HCEC 1CT (cell line): ENCODE results near the gene GRAMD1A.
"Not testable (repeated sequence)": the region's sequence is repeated elsewhere in the genome, so short reads cannot be mapped to it uniquely, and the experiment has no call there.

Experiments used
- DNase-seq: peaks from one replicate; pipeline ENCODE4 v3.0.0-alpha.2; 2017

GRAMD1A gene

DNA sequence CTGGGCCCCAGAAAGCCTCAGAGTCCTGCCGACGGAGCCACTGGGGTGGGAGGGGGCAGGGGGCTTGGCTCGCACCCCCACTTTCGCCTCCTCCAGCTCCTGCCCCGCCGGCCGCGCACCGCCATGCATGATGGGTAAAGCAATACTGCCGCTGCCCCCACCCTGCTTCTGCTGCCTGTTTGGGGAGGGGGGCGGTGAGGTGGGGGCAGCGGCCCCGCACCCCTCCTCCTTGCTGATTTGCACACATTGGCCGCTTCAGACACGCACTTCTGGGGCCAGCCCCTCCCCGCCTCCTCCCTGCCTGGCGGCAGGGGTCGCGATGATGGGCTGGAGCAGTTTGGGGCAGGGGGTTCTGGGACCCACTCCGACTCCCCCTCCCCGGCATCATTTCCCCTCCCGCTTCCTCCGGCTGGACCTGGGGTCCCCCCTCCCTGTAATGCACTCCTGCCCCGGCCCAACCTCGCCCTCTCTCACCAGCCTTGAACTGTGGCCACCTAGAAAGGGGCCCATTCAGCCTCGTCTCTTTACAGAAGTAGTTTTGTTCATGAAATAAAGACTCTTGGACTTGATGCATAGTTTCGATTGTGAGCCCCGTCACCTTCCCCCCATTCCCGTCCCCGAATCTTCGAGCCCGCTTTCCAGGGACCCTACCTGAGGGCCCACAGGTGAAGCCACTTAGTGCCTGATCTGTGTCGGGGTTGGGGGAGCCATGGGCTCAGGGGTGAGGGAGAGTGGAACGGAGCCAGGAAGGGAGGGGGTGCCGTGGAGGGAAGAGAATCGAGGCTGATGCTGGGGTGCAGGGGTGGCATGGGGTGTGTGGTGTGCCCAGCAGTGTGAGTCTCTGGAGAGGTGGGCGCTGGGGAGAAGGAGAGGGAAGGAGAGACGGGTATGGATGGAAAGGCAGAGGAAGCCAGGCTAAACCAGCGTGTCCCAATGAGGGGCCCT is 40.0 kb downstream of the GRAMD1A start:
- no peak for DNase-seq

- DNase-seq: no peak
Measured at GRCh38 chr19:35040826-35041547, 40.9 kb downstream of the GRAMD1A start.

- no peak for DNase-seq
Measured at GRCh38 chr19:35041548-35042055, 41.5 kb downstream of the GRAMD1A start, which contains the start of gene HPN. HPN (plus strand) TSS chr19:35041721; CDS start chr19:35042507, 786 bp downstream.

GRCh38 chr19:35042056-35042730 is 42.1 kb downstream of the GRAMD1A start:
- DNase-seq: no peak

- no peak for DNase-seq
Measured at GRCh38 chr19:35042954-35043604, 43.0 kb downstream of the GRAMD1A start.

- DNase-seq: no peak
Measured at GRCh38 chr19:35043906-35044305, 43.8 kb downstream of the GRAMD1A start.

DNA sequence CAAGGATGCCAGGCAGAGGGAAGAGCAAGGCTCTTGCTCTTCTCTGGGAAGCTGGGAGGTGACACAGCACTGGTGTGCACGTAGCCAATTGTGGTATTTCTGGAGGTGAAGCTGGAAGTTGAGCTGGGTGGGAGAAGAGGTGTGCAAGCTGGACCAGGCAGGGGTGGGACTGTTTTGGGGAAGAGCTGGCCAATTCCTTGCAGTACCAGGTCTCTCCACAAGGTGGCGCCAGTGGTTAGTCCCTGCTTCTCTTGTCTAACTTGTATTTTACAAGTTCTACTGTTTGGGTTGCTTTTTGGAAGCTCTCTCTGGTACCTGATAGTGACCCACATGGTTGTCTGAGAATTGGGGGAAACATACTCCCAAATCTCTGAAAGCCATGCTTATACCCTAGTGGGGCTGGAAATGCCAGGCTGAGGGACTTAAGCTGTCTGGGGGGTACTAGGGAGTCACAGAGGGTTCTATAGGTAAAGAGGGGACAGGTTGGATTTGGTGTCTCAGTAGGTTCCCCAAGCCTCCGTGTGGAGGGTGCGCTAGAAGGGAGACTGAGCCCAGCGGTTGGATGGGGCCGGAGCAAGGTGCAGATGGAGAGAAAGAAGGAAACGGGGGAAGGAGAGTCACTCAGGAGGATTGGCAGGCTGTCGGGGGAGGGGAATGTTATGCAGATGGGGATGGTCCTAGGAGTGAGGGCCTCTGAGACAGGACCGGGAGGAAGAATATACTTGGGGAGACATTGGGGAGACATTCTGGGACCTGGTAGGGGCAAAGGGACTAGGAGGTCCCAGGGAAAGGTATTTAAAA is 44.4 kb downstream of the GRAMD1A start:
- DNase-seq: peak; percentile 20

GRCh38 chr19:35045667-35046300 is 45.7 kb downstream of the GRAMD1A start:
- DNase-seq: peak; percentile 36

- no peak for DNase-seq
Measured at GRCh38 chr19:35046461-35046860, 46.3 kb downstream of the GRAMD1A start.

DNA sequence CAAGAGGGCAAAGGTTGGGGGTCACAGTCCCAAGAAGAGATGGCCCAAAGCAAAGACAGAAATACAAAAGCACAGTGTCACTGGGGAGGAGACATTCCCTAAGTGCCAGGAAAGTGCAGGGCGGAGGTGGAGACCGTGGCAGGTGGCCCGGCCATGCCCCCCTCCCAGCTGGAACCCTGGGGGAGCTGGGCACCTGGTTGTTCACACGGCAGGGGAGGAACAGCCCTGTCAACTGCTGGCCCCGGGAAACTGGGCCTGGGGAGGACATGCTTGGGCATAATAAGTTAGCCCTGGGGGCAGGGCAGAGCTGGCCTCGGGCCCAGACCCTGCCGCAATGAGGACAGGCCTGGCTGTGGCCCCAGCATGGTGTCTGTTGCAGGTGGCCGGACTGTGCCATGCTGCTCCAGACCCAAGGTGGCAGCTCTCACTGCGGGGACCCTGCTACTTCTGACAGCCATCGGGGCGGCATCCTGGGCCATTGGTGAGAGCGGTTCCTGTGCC is 48.8 kb downstream of the GRAMD1A start:
- no peak for DNase-seq

DNA sequence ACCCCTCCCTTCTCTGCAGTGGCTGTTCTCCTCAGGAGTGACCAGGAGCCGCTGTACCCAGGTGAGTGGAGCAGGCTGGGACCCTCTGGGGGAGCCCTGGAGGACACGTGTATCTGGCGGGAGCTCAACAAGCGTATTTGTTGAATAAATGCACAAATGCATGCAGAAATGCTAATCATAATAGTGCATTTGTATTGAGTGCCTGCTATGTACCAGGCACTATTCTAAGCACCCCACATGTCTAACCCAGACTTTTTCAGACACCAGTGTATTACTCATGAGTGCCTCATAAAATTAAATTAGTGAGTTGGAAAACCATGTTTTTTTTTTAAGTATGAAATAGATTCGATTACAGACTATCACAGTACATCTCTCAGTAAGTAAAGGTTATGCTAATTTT is 49.3 kb downstream of the GRAMD1A start:
- DNase-seq: no peak

DNA sequence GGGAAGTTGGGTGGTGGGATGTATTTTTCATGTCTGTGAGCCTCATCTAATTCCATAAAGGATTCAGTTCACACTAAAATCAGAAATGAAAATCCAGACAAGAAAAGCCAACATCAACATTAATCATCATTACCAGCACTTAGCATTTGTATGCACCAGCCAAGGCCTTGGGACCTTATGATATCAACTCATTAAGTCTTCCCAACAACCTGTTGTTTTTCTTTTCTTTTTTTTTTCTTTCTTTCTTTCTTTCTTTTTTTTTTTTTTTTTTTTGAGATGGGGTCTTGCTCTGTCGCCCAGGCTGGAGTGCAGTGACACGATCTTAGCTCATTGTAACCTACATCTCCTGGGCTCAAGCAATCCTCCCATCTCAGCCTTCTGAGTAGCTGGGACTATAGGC is 50.5 kb downstream of the GRAMD1A start:
- DNase-seq: not testable (repeated sequence)

DNA sequence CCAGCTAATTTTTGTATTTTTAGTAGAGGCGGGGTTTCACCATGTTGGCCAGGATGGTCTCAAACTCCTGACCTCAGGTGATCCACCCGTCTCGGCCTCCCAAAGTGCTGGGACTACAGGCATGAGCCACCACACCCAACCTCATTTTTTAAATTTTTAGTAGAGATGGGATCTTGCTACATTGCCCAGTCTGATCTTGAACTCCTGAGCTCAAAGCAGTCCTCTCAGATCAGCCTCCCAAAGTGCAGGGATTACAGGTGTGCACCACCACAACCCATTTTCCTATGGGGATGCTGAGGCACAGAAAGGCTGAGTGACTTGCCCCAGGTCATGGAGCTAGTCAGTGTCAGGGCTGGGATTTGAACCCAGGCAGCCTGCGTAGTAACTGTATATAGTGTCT is 51.1 kb downstream of the GRAMD1A start:
- not testable (repeated sequence) for DNase-seq

DNA sequence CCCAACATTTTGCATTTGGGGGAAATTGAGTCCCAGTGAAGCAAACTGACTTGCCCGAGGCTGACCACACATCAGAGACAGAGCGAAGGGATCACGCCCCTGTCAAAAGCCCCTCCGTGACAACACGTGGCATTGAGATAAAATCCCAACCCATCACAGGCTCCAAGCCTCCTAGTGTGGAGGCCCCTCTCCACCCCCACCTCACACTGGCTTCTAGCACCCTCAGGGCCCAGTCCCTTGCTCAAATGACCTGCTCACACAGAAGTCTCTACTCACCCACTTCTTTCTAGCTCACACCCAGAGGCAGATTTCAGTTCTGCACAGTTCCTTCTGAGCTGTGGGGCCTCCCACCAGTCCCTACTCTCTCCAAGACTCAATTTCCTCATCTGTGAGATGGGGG is 51.7 kb downstream of the GRAMD1A start:
- DNase-seq: no peak

DNA sequence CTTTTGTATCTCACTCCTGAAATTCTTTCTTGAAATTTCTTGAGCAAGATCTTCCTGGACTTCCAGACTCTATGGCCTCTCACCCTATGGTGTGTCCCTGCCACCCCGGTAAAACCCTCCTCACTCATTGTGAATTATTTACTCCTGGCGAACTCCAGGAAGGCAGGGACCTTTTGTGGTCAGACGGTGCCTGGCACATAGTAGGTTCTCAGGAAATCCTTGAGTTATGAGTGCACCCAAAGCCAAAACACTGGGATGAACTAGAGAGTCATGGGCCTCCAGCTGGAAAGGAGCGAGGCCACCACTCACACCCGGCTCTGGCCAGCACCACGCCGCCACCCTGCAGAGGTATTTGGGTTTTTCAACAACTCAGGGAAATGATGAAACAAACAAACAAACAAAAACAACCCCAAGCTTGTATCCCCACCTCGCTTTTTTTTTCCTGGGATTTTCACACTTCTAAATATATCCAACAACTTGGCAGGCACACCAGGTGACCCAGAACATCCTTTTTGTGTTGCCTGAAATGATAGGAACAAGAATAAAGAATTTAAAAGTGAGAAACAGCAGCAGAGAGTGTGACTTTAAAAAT is 52.6 kb downstream of the GRAMD1A start:
- no peak for DNase-seq

DNA sequence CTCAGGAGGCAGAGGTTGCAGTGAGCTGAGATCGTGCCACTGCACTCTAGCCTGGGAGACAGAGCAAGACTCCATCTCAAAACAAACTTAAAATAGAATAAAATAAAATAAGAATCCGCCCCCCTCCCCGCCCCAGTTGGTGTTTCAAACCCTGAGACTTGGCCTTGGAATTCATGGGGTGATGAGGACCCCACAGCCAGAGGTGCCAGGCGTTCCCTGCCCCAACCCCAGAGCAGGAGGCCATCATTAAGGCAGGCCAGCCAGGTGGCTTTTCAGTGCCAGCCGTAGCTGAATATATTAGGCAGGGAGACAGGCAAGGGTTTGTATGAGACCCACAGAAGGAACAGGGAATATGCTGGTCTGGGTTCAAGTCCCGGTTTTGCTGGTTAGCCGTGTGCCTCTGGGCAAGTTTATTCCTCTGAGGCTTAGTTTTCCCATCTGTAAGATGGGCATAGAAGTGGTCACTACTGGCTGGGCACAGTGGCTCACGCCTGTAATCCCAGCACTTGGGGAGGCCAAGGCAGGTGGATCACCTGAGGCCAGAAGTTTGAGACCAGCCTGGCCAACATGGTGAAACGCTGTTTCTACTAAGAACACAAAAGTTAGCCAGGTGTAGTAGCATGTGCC is 53.7 kb downstream of the GRAMD1A start:
- DNase-seq: no peak

DNA sequence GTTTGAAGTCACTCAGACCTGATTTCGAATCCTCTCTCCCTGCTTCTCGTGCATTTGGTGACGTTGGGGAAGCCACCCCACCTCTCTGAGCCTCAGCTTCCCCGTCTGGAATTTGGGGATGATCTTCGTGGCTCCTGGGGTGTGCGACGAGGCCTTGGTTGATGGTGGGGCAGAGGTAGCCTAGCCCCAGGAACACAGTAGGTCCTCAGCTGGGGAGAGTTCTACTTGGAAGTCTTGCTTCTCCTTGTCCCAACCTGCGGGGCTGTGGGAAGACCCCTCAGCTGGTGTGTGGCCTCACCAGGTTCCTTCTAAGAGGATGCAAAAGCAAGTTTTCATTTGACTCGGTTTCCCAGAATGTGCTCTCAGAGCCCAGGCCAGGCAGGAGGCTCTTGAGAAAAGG is 54.5 kb downstream of the GRAMD1A start:
- DNase-seq: no peak

DNA sequence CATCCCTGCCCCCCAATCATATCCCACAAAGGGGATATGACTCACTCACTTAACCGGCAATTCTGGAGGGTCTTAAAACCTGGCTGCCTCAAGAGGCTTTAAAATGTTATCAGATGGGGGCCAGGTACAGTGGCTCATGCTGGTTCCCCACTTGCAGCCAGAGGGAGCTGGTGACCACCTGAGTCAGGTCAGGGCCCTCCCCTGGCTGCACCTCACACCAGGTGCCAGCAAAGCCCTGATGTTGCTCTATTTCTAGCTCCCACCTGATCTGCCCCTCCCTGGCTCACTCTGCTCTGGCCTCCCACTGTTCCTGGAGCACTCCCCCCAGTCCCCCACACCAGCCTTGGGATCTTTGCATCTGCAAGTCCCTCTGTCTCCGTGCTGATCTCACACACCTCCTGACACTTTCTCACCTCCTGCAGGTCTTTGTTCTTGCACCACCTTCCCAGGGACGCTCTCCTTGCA is 55.6 kb downstream of the GRAMD1A start:
- DNase-seq: no peak

DNA sequence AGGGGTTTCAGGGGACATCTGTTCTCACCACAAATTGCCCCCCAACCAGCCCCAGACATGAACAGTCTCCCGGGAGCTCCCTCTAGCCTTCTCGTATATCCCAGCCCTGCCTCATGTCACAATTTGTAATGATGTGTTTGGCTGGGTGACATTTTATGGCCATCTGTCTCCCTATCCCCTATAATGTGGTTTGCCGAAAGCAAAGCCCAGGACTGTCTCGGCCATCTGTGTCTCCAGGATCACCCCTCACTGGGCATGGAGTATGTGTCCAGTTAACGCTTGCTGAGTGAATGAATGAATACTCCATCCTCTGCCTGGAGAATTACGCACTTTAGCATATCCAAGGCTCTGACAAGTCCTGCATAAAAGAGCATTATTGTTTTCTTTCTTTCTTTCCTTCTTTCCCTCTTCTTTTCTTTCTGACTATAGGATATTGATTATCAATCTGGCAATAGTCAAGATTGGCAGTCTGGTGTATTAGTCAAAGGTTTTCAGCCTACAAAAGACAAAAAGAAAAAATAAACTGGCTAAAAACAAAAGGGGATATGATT is 56.5 kb downstream of the GRAMD1A start:
- no peak for DNase-seq

- DNase-seq: no peak
Measured at GRCh38 chr19:35058370-35058769, 58.2 kb downstream of the GRAMD1A start.
